Activated naive CD8-positive, alpha-beta T cell treated with anti-CD3 and anti-CD28 coated beads, Interleukin-2, amount 10 ng/mL, durations not matched to agents 7 days and 5 days (primary cell): Measurements from ENCODE around the gene ANKRD44. TPM values are rescaled to one million over a fixed set of nuclear protein-coding genes. Genes with fewer than 3 reads are reported as not detected.
"Not testable (repeated sequence)": the region's sequence is repeated elsewhere in the genome, so short reads cannot be mapped to it uniquely, and the experiment has no call there.

ENCODE experiments used
- ATAC-seq: fragments of 150-1000 bp; cut with Tn5 transposase; one replicate; pipeline ENCODE4 v1.10.0; 2021; ENCODE audit warnings: low read depth, moderate library complexity
- POLR2A ChIA-PET: fragments of 350-600 bp; sonication (Branson Sonifier 250); formaldehyde crosslinking; loops from one replicate; lab custom pipeline; 2021; ENCODE audit warnings: antibody characterized with exemption; lab: Charles Lee
- DNase-seq: peaks from one replicate; pipeline ENCODE4 v3.0.0; 2021
- H3K27ac Mint-ChIP-seq: one replicate; pipeline ENCODE4 v1.8.0; 2022; ENCODE audit warnings: mild to moderate bottlenecking, mixed read lengths
- H3K27me3 Mint-ChIP-seq: one replicate; pipeline ENCODE4 v1.8.0; 2022; ENCODE audit warnings: mild to moderate bottlenecking, moderate library complexity, mixed read lengths
- H3K36me3 Mint-ChIP-seq: one replicate; pipeline ENCODE4 v1.8.0; 2021; ENCODE audit warnings: mild to moderate bottlenecking, mixed read lengths
- H3K4me1 Mint-ChIP-seq: one replicate; pipeline ENCODE4 v1.8.0; 2021; ENCODE audit warnings: mixed read lengths
- H3K4me3 Mint-ChIP-seq: one replicate; pipeline ENCODE4 v1.8.0; 2022; ENCODE audit warnings: mild to moderate bottlenecking, moderate library complexity, mixed read lengths
- H3K9me3 Mint-ChIP-seq: one replicate; pipeline ENCODE4 v1.8.0; 2021; ENCODE audit warnings: mixed read lengths
- total RNA-seq, 2 experiments: library from RNA; stranded (reverse); gene quantifications; one replicate each; pipeline ENCODE4 v1.2.3, GENCODE V29; 2021

The ANKRD44 gene
- total RNA-seq, 2 experiments from 2014 or later = 240 to 243 TPM

GRCh38 chr2:197297772-197298318 lies 12.7 kb downstream of the ANKRD44 start:
- H3K4me1 Mint-ChIP-seq = peaks cover 89% of the 10 kb centered on the region
- peak overlapping the region; percentile 81 for H3K27ac Mint-ChIP-seq
- POLR2A ChIA-PET = interaction anchor here (1.0 to 7.2 kb wide), 4 partner anchors 10 to 43 kb away, joined by 3 to 122 read pairs (median 3); partner anchors contain the start of gene ANKRD44
- ATAC-seq = peak; percentile 11
- no peaks in the 10 kb centered on the region for H3K27me3 Mint-ChIP-seq
- DNase-seq = no peak
- H3K36me3 Mint-ChIP-seq = peaks cover 39% of the 10 kb centered on the region
- peak overlapping the region; percentile 73 for H3K4me3 Mint-ChIP-seq
- H3K9me3 Mint-ChIP-seq = no peaks in the 10 kb centered on the region

- no peak for ATAC-seq
- H3K4me3 Mint-ChIP-seq = peak overlapping the region; percentile 68
- peaks cover 90% of the 10 kb centered on the region for H3K4me1 Mint-ChIP-seq
- H3K9me3 Mint-ChIP-seq = no peaks in the 10 kb centered on the region
- no peak for DNase-seq
- POLR2A ChIA-PET = interaction anchor here (1.0 to 7.2 kb wide), 4 partner anchors 10 to 42 kb away, joined by 3 to 122 read pairs (median 3); partner anchors contain the start of gene ANKRD44
- peak overlapping the region; percentile 81 for H3K27ac Mint-ChIP-seq
- H3K27me3 Mint-ChIP-seq = no peaks in the 10 kb centered on the region
- H3K36me3 Mint-ChIP-seq = peaks cover 39% of the 10 kb centered on the region
These were observed 13.3 kb downstream of the ANKRD44 start for GRCh38 chr2:197297266-197297665.

- POLR2A ChIA-PET = interaction anchor here (1.0 to 7.2 kb wide), 3 partner anchors 12 to 40 kb away, joined by 3 to 122 read pairs (median 3); partner anchors contain the start of gene ANKRD44
- Mint-ChIP-seq H3K9me3 (peaks cover under 1% of the 10 kb centered on the region), H3K36me3 (peaks cover 40% of the 10 kb centered on the region), H3K27ac (peak overlapping the region; percentile 81), H3K4me1 (peaks cover 90% of the 10 kb centered on the region), H3K27me3 (no peaks in the 10 kb centered on the region), H3K4me3 (peak overlapping the region; percentile 68)
- DNase-seq (no peak), ATAC-seq (no peak)
These were observed 13.7 kb downstream of the ANKRD44 start for GRCh38 chr2:197296835-197297234.

GRCh38 chr2:197294260-197294659 lies 16.3 kb downstream of the ANKRD44 start:
- POLR2A ChIA-PET = interaction anchor here (0.5 to 7.2 kb wide), 6 partner anchors 10 to 181 kb away, joined by 3 to 122 read pairs (median 8); partner anchors contain the start of gene ANKRD44
- DNase-seq (no peak), ATAC-seq (peak; percentile 24)
- Mint-ChIP-seq H3K9me3 (peaks cover 2% of the 10 kb centered on the region), H3K36me3 (peaks cover 40% of the 10 kb centered on the region), H3K27me3 (no peaks in the 10 kb centered on the region), H3K4me3 (peak overlapping the region; percentile 75), H3K27ac (peak overlapping the region; percentile 88), H3K4me1 (peaks cover 79% of the 10 kb centered on the region)

GRCh38 chr2:197293252-197294007 lies 17.1 kb downstream of the ANKRD44 start:
- Mint-ChIP-seq H3K36me3 (peaks cover 35% of the 10 kb centered on the region), H3K9me3 (peaks cover 2% of the 10 kb centered on the region), H3K27ac (peak overlapping the region; percentile 88), H3K4me3 (peak overlapping the region; percentile 75), H3K27me3 (no peaks in the 10 kb centered on the region), H3K4me1 (peaks cover 75% of the 10 kb centered on the region)
- ATAC-seq (peak; percentile 72), DNase-seq (no peak)
- POLR2A ChIA-PET = interaction anchor here (0.5 to 7.2 kb wide), 8 partner anchors 10 to 181 kb away, joined by 3 to 122 read pairs (median 4); partner anchors contain the start of gene ANKRD44

GRCh38 chr2:197292619-197293018 lies 18.0 kb downstream of the ANKRD44 start:
- DNase-seq (no peak), ATAC-seq (peak; percentile 40)
- Mint-ChIP-seq H3K4me1 (peaks cover 73% of the 10 kb centered on the region), H3K27me3 (no peaks in the 10 kb centered on the region), H3K9me3 (peaks cover 2% of the 10 kb centered on the region), H3K36me3 (peaks cover 29% of the 10 kb centered on the region), H3K4me3 (peak overlapping the region; percentile 75), H3K27ac (peak overlapping the region; percentile 88)
- POLR2A ChIA-PET = interaction anchor here (0.7 to 7.2 kb wide), 5 partner anchors 11 to 94 kb away, joined by 3 to 122 read pairs (median 9); partner anchors contain the start of gene ANKRD44

GRCh38 chr2:197287596-197287932 lies 23.0 kb downstream of the ANKRD44 start:
- peaks cover 59% of the 10 kb centered on the region for H3K4me1 Mint-ChIP-seq
- H3K9me3 Mint-ChIP-seq, H3K27me3 Mint-ChIP-seq, ATAC-seq, DNase-seq: not testable (repeated sequence)
- peak overlapping the region; percentile 73 for H3K4me3 Mint-ChIP-seq
- POLR2A ChIA-PET = interaction anchor here (0.8 to 1.8 kb wide), 6 partner anchors 10 to 89 kb away, joined by 3 to 10 read pairs (median 4); no protein-coding TSS in a partner anchor
- peak overlapping the region; percentile 95 for H3K27ac Mint-ChIP-seq
- H3K36me3 Mint-ChIP-seq = peaks cover 35% of the 10 kb centered on the region

- Mint-ChIP-seq H3K4me1 (peaks cover 58% of the 10 kb centered on the region), H3K4me3 (peak overlapping the region; percentile 73), H3K27me3 (no peaks in the 10 kb centered on the region), H3K27ac (peak overlapping the region; percentile 95), H3K36me3 (peaks cover 36% of the 10 kb centered on the region), H3K9me3 (peaks cover 2% of the 10 kb centered on the region)
- ATAC-seq (peak; percentile 93), DNase-seq (no peak)
- POLR2A ChIA-PET = interaction anchor here (0.5 to 1.8 kb wide), 6 partner anchors 11 to 88 kb away, joined by 3 to 10 read pairs (median 4); no protein-coding TSS in a partner anchor
These were observed 23.6 kb downstream of the ANKRD44 start for GRCh38 chr2:197286805-197287595.

GRCh38 chr2:197285361-197285760 lies 25.2 kb downstream of the ANKRD44 start:
- POLR2A ChIA-PET = interaction anchor here (1.0 to 1.2 kb wide), 2 partner anchors 20 to 25 kb away, joined by 3 read pairs; no protein-coding TSS in a partner anchor
- H3K9me3 Mint-ChIP-seq = no peaks in the 10 kb centered on the region
- peak overlapping the region; percentile 46 for H3K27ac Mint-ChIP-seq
- peak overlapping the region; percentile 6 for H3K4me3 Mint-ChIP-seq
- no peaks in the 10 kb centered on the region for H3K27me3 Mint-ChIP-seq
- DNase-seq (no peak), ATAC-seq (no peak)
- peaks cover 68% of the 10 kb centered on the region for H3K4me1 Mint-ChIP-seq
- peaks cover 36% of the 10 kb centered on the region for H3K36me3 Mint-ChIP-seq

GRCh38 chr2:197284956-197285355 lies 25.6 kb downstream of the ANKRD44 start:
- Mint-ChIP-seq H3K4me1 (peaks cover 69% of the 10 kb centered on the region), H3K27ac (no peak overlapping the region), H3K36me3 (peaks cover 34% of the 10 kb centered on the region), H3K4me3 (no peak overlapping the region), H3K27me3 (no peaks in the 10 kb centered on the region), H3K9me3 (no peaks in the 10 kb centered on the region)
- ATAC-seq = no peak
- no peak for DNase-seq
- POLR2A ChIA-PET = interaction anchor here (1.0 to 1.2 kb wide), 2 partner anchors 19 to 25 kb away, joined by 3 read pairs; no protein-coding TSS in a partner anchor

- no peak for ATAC-seq
- Mint-ChIP-seq H3K9me3 (no peaks in the 10 kb centered on the region), H3K27ac (no peak overlapping the region), H3K4me1 (peaks cover 75% of the 10 kb centered on the region), H3K4me3 (no peak overlapping the region), H3K36me3 (peaks cover 40% of the 10 kb centered on the region), H3K27me3 (no peaks in the 10 kb centered on the region)
- no peak for DNase-seq
- POLR2A ChIA-PET = no interaction called here
These were observed 29.2 kb downstream of the ANKRD44 start for GRCh38 chr2:197281421-197281820.

- peaks cover 74% of the 10 kb centered on the region for H3K4me1 Mint-ChIP-seq
- H3K27me3 Mint-ChIP-seq = no peaks in the 10 kb centered on the region
- DNase-seq = no peak
- H3K9me3 Mint-ChIP-seq = no peaks in the 10 kb centered on the region
- peaks cover 45% of the 10 kb centered on the region for H3K36me3 Mint-ChIP-seq
- peak overlapping the region; percentile 56 for H3K4me3 Mint-ChIP-seq
- POLR2A ChIA-PET = interaction anchor here (0.7 to 1.8 kb wide), 3 partner anchors 13 to 28 kb away, joined by 3 to 4 read pairs (median 4); no protein-coding TSS in a partner anchor
- peak; percentile 61 for ATAC-seq
- H3K27ac Mint-ChIP-seq = peak overlapping the region; percentile 65
These were observed 30.4 kb downstream of the ANKRD44 start for GRCh38 chr2:197280015-197280702.
